ENCODE data around the gene TRIM25. TPM values are rescaled to one million over a fixed set of nuclear protein-coding genes. Genes with fewer than 3 reads are reported as not detected.

Gene TRIM25
- total RNA-seq, 1 experiment from 2014 or later: 92.8 TPM

- TF ChIP-seq CTCF (conservative IDR thresholded peaks at IDR 0.05): no peak
- no peak for TF ChIP-seq EZH2 (IDR thresholded peaks at IDR 0.05; ENCODE audit: low read depth)
- no peak overlapping the region for H3K4me3 ChIP-seq
- no peaks in the 10 kb centered on the region for H3K9me2 ChIP-seq (ENCODE audit: insufficient read depth)
- H4K20me1 ChIP-seq (ENCODE audit: insufficient read depth): no peaks in the 10 kb centered on the region
- peaks cover 41% of the 10 kb centered on the region for H3K36me3 ChIP-seq (ENCODE audit: low read depth)
- ChIA-PET CTCF (no interaction called here), POLR2A (ENCODE audit: unreplicated experiment) (interaction anchor here (0.7 kb wide), 1 partner anchor 87 kb away, joined by 4 read pairs; no protein-coding TSS in a partner anchor)
- no peaks in the 10 kb centered on the region for H3K4me1 ChIP-seq (replicated peaks; ENCODE audit: insufficient read depth)
- no peak overlapping the region for H2AFZ ChIP-seq
- H3K79me2 ChIP-seq (ENCODE audit: low read depth): no peaks in the 10 kb centered on the region
- peaks cover 18% of the 10 kb centered on the region for H3F3A ChIP-seq (ENCODE audit: insufficient read depth, low read depth)
- BruUV-seq (replicated peaks): no TSS peak
- intact Hi-C loops (cut with micrococcal nuclease; ENCODE audit: unreplicated experiment): no loop called here
- no peaks in the 10 kb centered on the region for H3K27me3 ChIP-seq (ENCODE audit: insufficient read depth, low read depth)
- H3K9me3 ChIP-seq (ENCODE audit: insufficient read depth, low read depth): peaks cover 26% of the 10 kb centered on the region
- no peak for DNase-seq
- H3K4me2 ChIP-seq: no peak overlapping the region
- no peak overlapping the region for H3K27ac ChIP-seq
Measured at GRCh38 chr17:56885312-56885657, 28.6 kb downstream of the TRIM25 start.

DNA sequence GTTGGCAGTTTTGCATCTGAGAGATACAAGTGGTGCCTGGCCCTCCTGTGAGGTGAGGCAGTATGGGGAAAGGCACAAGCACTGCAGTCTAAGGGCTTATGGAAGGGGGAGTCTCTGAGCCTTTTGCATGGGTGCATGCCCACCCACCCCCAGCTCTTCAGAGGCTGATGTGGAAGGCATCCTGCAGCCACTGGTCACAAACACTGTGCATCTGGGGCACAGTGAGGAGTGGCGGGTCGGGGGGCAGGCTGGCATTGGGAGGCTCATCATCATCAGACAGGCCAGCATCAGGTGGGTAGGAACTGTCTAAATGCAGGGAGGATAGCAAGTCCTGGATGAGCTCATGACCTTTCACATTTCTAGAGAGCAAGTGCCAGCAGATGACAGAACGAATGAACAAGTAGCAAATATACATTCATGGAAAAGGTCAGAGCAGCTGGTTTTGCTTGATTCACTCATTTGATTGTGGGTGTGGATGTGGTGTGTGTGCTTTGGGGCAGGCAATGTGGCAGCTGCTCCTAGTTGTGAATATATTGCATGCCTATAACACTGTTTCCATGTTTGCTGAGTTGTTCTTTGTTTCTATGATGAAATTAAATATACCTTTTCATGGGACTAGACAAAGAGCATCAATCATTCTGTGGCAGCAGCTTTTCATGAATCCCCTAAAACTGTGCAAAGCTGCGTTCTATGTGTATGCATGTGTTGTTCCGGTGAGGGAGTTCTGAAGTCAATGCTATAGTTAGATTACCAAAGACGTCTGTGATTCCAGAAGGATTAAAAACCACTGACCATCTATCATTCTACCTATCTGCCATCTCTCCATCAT lies 29.2 kb downstream of the TRIM25 start:
- no peaks in the 10 kb centered on the region for H3K27me3 ChIP-seq (ENCODE audit: insufficient read depth, low read depth)
- H3K9me3 ChIP-seq (ENCODE audit: insufficient read depth, low read depth): peaks cover 26% of the 10 kb centered on the region
- no peak overlapping the region for H3K27ac ChIP-seq
- H4K20me1 ChIP-seq (ENCODE audit: insufficient read depth): no peaks in the 10 kb centered on the region
- H3F3A ChIP-seq (ENCODE audit: insufficient read depth, low read depth): peaks cover 18% of the 10 kb centered on the region
- BruUV-seq (replicated peaks): no TSS peak
- H3K4me1 ChIP-seq (replicated peaks; ENCODE audit: insufficient read depth): no peaks in the 10 kb centered on the region
- no peak overlapping the region for H3K4me3 ChIP-seq
- H3K4me2 ChIP-seq: no peak overlapping the region
- H3K9me2 ChIP-seq (ENCODE audit: insufficient read depth): no peaks in the 10 kb centered on the region
- no peak overlapping the region for H2AFZ ChIP-seq
- CTCF ChIA-PET: no interaction called here
- peaks cover 35% of the 10 kb centered on the region for H3K36me3 ChIP-seq (ENCODE audit: low read depth)
- no peak for DNase-seq
- no peak for TF ChIP-seq CTCF (conservative IDR thresholded peaks at IDR 0.05)
- TF ChIP-seq EZH2 (IDR thresholded peaks at IDR 0.05; ENCODE audit: low read depth): no peak
- H3K79me2 ChIP-seq (ENCODE audit: low read depth): no peaks in the 10 kb centered on the region
- POLR2A ChIA-PET (ENCODE audit: unreplicated experiment): interaction anchor here (0.7 kb wide), 1 partner anchor 87 kb away, joined by 4 read pairs; no protein-coding TSS in a partner anchor
- intact Hi-C loops (cut with micrococcal nuclease; ENCODE audit: unreplicated experiment): no loop called here

DNA sequence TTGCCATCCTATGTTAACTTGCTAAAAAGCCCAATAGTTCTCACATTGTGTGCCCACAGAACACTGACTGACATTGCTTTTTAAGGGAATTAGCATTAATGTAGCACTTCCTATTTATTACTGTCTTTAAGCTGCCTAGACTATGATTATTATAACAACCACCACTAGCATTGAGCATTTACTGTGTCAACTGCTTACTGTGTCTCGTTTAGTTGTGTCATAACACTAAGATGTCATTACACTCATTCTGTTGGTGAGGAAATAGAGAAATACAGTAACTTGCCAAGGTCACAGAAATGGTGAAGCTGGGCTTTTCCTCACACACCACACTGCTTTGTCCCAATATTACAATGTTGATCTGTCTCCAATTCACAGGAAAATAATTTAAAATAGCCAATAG lies 30.2 kb downstream of the TRIM25 start:
- Histone ChIP-seq H4K20me1 (ENCODE audit: insufficient read depth) (no peaks in the 10 kb centered on the region), H3K4me2 (no peak overlapping the region), H3K79me2 (ENCODE audit: low read depth) (no peaks in the 10 kb centered on the region), H3K4me1 (replicated peaks; ENCODE audit: insufficient read depth) (no peaks in the 10 kb centered on the region), H3K9me2 (ENCODE audit: insufficient read depth) (no peaks in the 10 kb centered on the region), H3K27ac (no peak overlapping the region), H3K36me3 (ENCODE audit: low read depth) (peaks cover 24% of the 10 kb centered on the region), H3F3A (ENCODE audit: insufficient read depth, low read depth) (peaks cover 11% of the 10 kb centered on the region; the same call in 1 of the 2 replicates), H3K4me3 (no peak overlapping the region), H3K27me3 (ENCODE audit: insufficient read depth, low read depth) (no peaks in the 10 kb centered on the region), H2AFZ (no peak overlapping the region), H3K9me3 (ENCODE audit: insufficient read depth, low read depth) (peaks cover 18% of the 10 kb centered on the region)
- POLR2A ChIA-PET (ENCODE audit: unreplicated experiment): no interaction called here
- intact Hi-C loops (cut with micrococcal nuclease; ENCODE audit: unreplicated experiment): no loop called here
- TF ChIP-seq EZH2 (IDR thresholded peaks at IDR 0.05; ENCODE audit: low read depth) (no peak), CTCF (conservative IDR thresholded peaks at IDR 0.05) (no peak)
- DNase-seq: no peak
- BruUV-seq (replicated peaks): no TSS peak
- CTCF ChIA-PET: no interaction called here
